ENCODE results near the gene SLF2.

SLF2 gene, protein sequence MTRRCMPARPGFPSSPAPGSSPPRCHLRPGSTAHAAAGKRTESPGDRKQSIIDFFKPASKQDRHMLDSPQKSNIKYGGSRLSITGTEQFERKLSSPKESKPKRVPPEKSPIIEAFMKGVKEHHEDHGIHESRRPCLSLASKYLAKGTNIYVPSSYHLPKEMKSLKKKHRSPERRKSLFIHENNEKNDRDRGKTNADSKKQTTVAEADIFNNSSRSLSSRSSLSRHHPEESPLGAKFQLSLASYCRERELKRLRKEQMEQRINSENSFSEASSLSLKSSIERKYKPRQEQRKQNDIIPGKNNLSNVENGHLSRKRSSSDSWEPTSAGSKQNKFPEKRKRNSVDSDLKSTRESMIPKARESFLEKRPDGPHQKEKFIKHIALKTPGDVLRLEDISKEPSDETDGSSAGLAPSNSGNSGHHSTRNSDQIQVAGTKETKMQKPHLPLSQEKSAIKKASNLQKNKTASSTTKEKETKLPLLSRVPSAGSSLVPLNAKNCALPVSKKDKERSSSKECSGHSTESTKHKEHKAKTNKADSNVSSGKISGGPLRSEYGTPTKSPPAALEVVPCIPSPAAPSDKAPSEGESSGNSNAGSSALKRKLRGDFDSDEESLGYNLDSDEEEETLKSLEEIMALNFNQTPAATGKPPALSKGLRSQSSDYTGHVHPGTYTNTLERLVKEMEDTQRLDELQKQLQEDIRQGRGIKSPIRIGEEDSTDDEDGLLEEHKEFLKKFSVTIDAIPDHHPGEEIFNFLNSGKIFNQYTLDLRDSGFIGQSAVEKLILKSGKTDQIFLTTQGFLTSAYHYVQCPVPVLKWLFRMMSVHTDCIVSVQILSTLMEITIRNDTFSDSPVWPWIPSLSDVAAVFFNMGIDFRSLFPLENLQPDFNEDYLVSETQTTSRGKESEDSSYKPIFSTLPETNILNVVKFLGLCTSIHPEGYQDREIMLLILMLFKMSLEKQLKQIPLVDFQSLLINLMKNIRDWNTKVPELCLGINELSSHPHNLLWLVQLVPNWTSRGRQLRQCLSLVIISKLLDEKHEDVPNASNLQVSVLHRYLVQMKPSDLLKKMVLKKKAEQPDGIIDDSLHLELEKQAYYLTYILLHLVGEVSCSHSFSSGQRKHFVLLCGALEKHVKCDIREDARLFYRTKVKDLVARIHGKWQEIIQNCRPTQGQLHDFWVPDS

DNA sequence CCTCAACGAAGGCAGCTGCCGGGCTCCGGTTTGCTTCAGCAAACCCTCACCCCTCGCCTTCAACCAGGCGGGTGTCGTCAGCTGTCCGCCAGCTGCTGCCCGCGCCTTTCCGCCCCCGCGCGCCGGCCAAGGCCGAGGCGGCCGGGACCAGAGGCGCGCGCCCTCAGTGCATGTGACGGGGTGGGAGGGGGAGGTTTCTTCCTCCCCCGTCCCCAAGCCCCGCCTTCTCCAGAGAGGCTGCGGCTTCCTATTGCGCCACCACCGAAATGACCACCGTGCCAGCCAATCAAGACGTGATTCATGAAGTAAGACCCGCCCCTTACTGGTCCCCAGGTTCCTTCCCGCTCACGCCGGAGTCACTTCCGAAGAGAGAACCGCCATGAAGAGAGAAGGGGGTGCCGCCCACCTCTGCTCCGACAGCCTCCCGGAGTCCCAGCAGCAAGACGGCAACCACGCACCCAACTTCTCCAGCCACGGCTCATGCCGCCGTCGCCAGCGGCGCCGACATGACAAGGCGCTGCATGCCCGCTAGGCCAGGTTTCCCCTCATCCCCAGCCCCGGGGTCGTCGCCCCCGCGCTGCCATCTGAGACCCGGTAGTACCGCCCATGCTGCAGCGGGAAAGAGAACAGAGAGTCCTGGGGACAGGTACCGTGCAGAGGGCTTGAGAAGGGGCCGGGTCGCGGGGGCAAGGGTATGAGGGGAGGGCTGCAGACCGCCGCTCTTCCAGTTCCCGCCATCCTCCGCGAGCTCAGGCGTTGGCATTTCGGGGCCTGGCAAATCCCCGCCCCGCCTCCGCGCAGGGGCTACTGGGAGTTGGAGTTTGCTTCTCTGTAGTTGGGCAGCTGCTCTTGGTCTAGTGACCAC lies at the start of gene SLF2:
TSS of gene SLF2 (plus strand) at position 359 of the 865 bp plus-strand sequence. CDS start at position 507, 148 bp downstream.
- DNase-seq: peak; percentile 91

- no peak for DNase-seq
Measured at GRCh38 chr10:100863433-100863832, 49.3 kb upstream of the SLF2 start.

- DNase-seq: no peak
Measured at GRCh38 chr10:100864036-100864885, 48.5 kb upstream of the SLF2 start.

DNA sequence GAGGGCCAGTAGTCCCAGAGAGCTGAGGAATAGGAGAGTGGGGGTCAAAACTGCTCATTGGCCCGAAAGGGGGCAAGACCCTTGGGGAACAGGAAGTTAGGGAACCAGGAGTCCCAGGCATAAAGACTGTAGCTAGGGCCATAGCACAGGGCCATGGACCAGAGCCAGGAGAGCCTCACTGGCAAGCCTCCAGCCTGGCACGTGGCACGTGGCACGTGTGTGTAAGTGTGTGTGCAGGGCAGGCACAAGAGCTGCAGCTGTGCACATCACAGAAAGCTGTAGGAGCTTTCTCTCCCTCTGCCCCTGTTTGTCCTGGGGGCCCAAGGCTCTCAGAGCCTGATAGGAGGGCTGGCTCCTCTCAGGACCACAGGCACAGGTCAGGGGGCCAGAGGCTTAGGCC lies 47.8 kb upstream of the SLF2 start:
- DNase-seq: no peak

DNA sequence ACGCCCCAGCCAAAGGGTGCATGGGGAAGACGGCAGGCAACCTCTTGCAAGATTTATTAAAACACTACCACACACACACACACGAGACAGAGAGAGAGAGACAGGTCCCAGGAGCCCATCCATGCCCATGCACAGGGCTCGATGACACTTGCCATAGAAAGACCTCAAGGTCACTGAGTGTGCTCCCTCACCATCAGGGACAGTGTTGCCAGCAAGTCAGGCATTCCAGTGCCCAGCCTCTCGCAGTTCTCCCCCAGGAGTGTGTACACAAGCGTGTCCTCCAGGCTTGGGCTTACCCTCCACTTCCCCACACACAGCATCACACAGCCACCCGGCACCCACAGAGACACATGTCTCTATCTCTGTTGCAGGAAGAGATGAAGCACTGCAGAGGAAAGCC lies 46.8 kb upstream of the SLF2 start:
- no peak for DNase-seq

DNA sequence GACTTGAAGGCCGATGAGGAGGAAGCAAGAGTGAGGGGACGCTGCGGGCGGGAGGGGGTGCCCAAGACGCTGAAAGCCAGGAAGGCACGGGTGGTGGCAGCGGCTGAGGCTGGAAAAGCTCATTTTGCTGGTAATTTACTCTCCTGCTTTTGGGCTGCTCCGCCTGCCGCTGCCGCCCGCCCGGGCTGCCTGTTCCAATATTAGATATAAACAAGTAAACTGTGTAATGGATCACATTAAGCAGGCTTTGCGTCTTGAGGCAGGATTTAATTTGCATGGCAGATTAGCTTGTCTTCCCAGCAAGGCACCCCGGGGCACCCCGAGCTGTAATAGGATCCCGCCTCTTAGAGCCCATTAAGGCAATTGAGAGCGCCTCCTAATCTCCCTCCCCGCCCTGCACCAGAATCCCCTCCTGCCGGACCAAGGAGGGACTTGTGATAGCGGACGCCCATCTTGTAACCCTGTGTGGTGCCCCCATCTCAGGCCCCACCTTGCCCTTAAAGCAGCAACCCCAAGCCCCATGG lies 46.1 kb upstream of the SLF2 start:
- no peak for DNase-seq

DNA sequence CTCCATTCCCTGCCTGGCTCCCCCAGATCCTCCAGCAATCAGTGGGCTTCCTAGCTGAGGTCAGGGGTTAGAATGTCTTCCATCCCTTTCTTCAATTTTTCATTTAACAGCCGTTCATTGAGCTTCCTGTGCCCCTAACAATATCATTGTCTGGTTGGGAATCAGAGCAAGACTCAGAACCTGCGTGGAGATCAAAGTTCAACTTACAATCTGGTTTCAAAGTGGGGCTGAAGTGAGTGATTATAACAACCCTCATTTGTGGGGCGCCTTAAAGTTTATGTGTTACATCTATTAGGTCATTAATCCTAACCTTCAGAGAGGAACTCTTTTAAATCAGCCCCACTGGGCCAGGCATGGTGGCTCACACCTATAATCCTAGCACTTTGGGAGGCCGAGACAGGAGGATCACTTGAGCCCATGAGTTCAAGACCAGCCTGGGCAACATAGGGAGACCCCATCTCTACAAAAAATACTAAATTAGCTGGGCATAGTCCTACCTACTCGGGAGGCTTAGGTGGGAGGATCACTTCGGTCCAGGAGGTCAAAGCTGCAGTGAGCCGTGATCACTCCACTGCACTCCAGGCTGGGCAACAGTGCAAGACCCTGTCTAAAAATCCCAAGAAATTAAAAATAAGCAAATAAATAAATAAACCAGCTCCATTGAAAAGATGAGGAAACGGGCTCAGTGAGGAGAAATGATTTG lies 45.4 kb upstream of the SLF2 start:
- no peak for DNase-seq

DNA sequence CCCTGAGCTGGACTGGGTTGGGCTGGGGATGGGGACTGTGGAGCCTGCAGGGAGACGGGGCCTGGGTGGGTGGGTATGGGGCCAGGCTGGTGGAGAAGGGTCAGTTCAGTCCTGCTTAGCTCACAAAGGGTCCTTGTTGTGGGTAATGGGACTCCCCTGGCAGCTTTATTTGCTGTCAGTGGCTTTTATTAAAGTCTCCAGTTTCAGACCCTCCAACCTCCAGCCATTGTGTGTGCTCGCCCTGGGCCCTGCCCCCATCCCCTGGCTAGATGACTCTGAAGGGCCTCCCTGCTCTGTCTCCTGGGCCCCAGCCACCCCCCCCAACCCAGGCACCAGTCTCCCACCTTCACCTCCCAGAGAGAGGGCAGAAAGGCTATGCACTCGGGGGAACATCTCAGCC lies 44.4 kb upstream of the SLF2 start:
- no peak for DNase-seq

DNA sequence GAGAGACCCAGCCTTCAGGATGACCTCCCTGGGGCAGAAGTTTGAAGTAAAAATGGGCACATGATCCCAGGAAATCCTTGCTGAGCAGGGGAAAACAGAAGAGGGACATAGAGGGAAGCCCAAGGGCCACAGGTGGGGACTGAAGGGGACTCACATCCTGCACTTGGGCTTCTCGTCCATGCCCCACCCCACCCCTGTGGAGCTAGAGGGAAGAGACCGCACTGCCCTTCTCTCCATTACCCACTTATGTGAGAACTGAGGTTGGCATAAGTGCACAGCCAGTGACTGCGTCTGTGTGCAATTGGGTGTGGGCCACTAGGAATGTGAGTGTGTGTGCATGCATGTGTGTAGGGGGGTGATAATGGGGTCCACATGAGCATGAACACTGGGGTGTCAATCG lies 43.4 kb upstream of the SLF2 start:
- DNase-seq: no peak

GRCh38 chr10:100872034-100872791 lies 40.5 kb upstream of the SLF2 start:
- peak; percentile 60 for DNase-seq

GRCh38 chr10:100873146-100873826 lies 39.5 kb upstream of the SLF2 start:
- DNase-seq: no peak

DNA sequence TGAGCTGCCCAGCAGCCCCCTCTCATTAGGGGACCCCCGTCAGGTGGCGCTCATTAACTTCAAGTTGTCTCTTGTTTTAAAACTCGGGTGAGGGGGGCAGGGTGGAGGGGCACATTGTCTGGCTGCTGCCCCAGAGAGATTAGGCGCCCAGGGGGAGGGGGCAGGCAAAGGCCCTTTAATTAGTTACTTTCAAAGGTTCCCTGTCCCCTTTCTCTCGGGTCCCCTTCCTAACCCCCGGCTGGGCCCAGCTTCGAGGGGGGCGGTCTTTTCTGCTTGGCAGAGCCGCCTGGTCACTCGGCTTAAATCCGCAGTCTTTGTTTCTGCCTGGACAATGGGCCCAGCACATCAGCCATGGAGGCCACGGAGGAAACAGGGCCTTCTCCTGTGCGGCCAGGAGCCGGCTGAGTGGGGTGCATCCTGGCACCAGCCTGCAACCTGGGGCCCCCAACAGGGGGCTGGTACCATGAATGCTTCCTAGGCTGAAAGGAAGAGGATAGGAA lies 38.9 kb upstream of the SLF2 start:
- no peak for DNase-seq

GRCh38 chr10:100874702-100875483 lies 37.9 kb upstream of the SLF2 start:
- no peak for DNase-seq

DNA sequence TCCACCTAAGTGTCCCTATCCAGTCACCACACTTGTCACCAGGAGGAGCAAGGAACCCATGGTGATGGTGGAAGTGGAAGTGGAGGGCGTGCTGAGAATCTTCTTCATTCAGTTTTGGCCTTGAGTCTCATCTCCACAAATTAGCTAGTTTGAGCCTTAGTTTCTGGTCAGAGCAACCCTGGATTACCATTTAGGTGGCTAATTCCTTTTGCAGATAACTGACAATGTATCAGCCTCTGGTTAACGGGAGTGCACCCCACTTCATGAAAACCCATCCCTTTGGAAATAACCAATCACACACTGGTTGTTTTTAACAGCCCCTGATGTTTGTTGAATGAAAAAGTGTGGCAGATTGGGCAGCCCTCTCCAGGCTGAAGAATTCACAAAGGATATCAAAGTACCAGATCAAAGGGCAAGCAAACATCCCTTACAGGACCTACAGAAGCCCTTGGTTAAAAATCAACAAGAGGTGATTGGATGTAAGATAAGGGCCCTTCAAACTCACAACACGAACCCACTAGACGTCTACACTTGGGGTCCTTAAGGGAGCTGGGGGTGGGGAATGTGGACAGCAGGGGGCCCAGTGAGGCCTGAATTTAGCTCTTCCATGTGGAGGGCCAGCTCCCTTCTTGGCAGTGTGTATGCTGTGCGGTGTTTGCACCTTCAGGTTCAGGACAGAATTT lies 37.1 kb upstream of the SLF2 start:
- DNase-seq: no peak

GRCh38 chr10:100876585-100877460 lies 35.9 kb upstream of the SLF2 start:
- DNase-seq: no peak

DNA sequence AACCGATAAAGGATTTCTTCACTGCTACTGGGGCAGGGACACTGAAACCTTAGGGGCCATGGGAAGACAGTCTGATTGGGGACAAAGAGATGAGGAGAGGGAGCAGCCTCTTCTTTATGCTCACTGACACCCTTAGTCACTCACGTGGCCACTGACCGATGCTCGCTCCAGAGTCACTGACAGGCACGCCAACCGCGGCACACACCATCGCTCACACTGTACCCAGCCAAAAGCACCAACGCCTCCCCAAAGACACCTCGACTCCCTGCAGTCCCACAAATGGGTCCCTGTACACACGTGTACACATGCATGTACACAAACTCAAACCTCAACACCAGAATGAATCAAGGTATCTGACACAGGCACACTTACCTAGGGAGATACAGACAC lies 35.3 kb upstream of the SLF2 start:
- DNase-seq: no peak
